ENCODE measurements around the gene XYLT1. TPM values are rescaled to one million over a fixed set of nuclear protein-coding genes. Genes with fewer than 3 reads are reported as not detected.

The XYLT1 gene
- total RNA-seq, 1 experiment from 2014 or later = 1.7 TPM

- CTCF ChIA-PET = no interaction called here
- Histone ChIP-seq H3K27me3 (ENCODE audit: insufficient read depth, low read depth) (0 out of 2 replicates have a peak, but pooled peaks cover 21% of the 10 kb centered on the region), H3K27ac (no peak overlapping the region), H3K4me3 (no peak overlapping the region), H3K79me2 (ENCODE audit: low read depth) (no peaks in the 10 kb centered on the region), H4K20me1 (ENCODE audit: insufficient read depth) (no peaks in the 10 kb centered on the region), H3F3A (ENCODE audit: insufficient read depth, low read depth) (no peaks in the 10 kb centered on the region), H3K9me2 (ENCODE audit: insufficient read depth) (no peaks in the 10 kb centered on the region), H3K4me2 (no peak overlapping the region), H3K9me3 (ENCODE audit: insufficient read depth, low read depth) (no peaks in the 10 kb centered on the region), H2AFZ (no peak overlapping the region), H3K36me3 (ENCODE audit: low read depth) (no peaks in the 10 kb centered on the region), H3K4me1 (replicated peaks; ENCODE audit: insufficient read depth) (no peaks in the 10 kb centered on the region)
- intact Hi-C loops (cut with micrococcal nuclease; ENCODE audit: unreplicated experiment) = no loop called here
- DNase-seq = no peak
- TF ChIP-seq, protein P1, sequence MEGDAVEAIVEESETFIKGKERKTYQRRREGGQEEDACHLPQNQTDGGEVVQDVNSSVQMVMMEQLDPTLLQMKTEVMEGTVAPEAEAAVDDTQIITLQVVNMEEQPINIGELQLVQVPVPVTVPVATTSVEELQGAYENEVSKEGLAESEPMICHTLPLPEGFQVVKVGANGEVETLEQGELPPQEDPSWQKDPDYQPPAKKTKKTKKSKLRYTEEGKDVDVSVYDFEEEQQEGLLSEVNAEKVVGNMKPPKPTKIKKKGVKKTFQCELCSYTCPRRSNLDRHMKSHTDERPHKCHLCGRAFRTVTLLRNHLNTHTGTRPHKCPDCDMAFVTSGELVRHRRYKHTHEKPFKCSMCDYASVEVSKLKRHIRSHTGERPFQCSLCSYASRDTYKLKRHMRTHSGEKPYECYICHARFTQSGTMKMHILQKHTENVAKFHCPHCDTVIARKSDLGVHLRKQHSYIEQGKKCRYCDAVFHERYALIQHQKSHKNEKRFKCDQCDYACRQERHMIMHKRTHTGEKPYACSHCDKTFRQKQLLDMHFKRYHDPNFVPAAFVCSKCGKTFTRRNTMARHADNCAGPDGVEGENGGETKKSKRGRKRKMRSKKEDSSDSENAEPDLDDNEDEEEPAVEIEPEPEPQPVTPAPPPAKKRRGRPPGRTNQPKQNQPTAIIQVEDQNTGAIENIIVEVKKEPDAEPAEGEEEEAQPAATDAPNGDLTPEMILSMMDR (conservative IDR thresholded peaks at IDR 0.05) = no peak
- TF ChIP-seq EZH2 (IDR thresholded peaks at IDR 0.05; ENCODE audit: low read depth) = no peak
- POLR2A ChIA-PET (ENCODE audit: unreplicated experiment) = no interaction called here
- no TSS peak for BruUV-seq (replicated peaks)
Measured at GRCh38 chr16:17159617-17160016, 311.1 kb downstream of the XYLT1 start.

DNA sequence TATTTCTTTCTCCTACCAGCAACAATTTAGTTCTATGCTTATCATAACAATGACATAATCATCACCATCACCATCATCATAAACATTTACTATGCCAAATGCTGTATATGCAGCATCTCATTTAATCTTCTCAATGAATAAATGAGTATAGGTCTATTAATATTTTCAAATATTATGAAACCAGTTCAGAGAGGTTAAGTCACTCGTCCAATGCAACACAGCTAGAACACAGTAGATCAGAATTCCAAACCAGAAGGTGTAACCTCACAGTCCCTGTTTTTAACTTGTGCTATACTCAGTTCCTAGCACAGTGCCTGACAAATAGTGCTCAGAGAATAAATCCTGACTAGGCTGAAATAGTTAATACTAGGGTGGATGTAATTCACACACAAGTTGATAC, 314.8 kb downstream of the XYLT1 start:
- Histone ChIP-seq H3K27me3 (ENCODE audit: insufficient read depth, low read depth) (0 out of 2 replicates have a peak, but pooled peaks cover 16% of the 10 kb centered on the region), H3K9me3 (ENCODE audit: insufficient read depth, low read depth) (no peaks in the 10 kb centered on the region), H3K9me2 (ENCODE audit: insufficient read depth) (no peaks in the 10 kb centered on the region), H4K20me1 (ENCODE audit: insufficient read depth) (0 out of 2 replicates have a peak, but pooled peaks cover 4% of the 10 kb centered on the region), H3K4me1 (replicated peaks; ENCODE audit: insufficient read depth) (no peaks in the 10 kb centered on the region), H3K4me2 (no peak overlapping the region), H3K79me2 (ENCODE audit: low read depth) (no peaks in the 10 kb centered on the region), H2AFZ (no peak overlapping the region), H3K36me3 (ENCODE audit: low read depth) (no peaks in the 10 kb centered on the region), H3F3A (ENCODE audit: insufficient read depth, low read depth) (no peaks in the 10 kb centered on the region), H3K4me3 (no peak overlapping the region), H3K27ac (no peak overlapping the region)
- intact Hi-C loops (cut with micrococcal nuclease; ENCODE audit: unreplicated experiment) = no loop called here
- no peak for DNase-seq
- ChIA-PET CTCF (no interaction called here), POLR2A (ENCODE audit: unreplicated experiment) (no interaction called here)
- BruUV-seq (replicated peaks) = no TSS peak
- TF ChIP-seq, protein P1 (conservative IDR thresholded peaks at IDR 0.05) = no peak
- TF ChIP-seq EZH2 (IDR thresholded peaks at IDR 0.05; ENCODE audit: low read depth) = no peak

- H3K4me1 ChIP-seq (replicated peaks; ENCODE audit: insufficient read depth) = no peaks in the 10 kb centered on the region
- H3K4me3 ChIP-seq = no peak overlapping the region
- H4K20me1 ChIP-seq (ENCODE audit: insufficient read depth) = 0 out of 2 replicates have a peak, but pooled peaks cover 4% of the 10 kb centered on the region
- H2AFZ ChIP-seq = no peak overlapping the region
- H3K9me3 ChIP-seq (ENCODE audit: insufficient read depth, low read depth) = no peaks in the 10 kb centered on the region
- intact Hi-C loops (cut with micrococcal nuclease; ENCODE audit: unreplicated experiment) = no loop called here
- H3K27ac ChIP-seq = no peak overlapping the region
- DNase-seq = no peak
- no peak overlapping the region for H3K4me2 ChIP-seq
- ChIA-PET CTCF (no interaction called here), POLR2A (ENCODE audit: unreplicated experiment) (no interaction called here)
- BruUV-seq (replicated peaks) = no TSS peak
- H3K27me3 ChIP-seq (ENCODE audit: insufficient read depth, low read depth) = 0 out of 2 replicates have a peak, but pooled peaks cover 13% of the 10 kb centered on the region
- H3K79me2 ChIP-seq (ENCODE audit: low read depth) = no peaks in the 10 kb centered on the region
- no peaks in the 10 kb centered on the region for H3F3A ChIP-seq (ENCODE audit: insufficient read depth, low read depth)
- TF ChIP-seq, protein P1 (conservative IDR thresholded peaks at IDR 0.05) = no peak
- no peak for TF ChIP-seq EZH2 (IDR thresholded peaks at IDR 0.05; ENCODE audit: low read depth)
- no peaks in the 10 kb centered on the region for H3K9me2 ChIP-seq (ENCODE audit: insufficient read depth)
- H3K36me3 ChIP-seq (ENCODE audit: low read depth) = no peaks in the 10 kb centered on the region
Measured at GRCh38 chr16:17155485-17155884, 315.3 kb downstream of the XYLT1 start.

Data from PC-9 (cell line).